GM23248 (cell line): ENCODE data around the gene COL26A1. TPM values are rescaled to one million over a fixed set of nuclear protein-coding genes. Genes with fewer than 3 reads are reported as not detected.
"Not testable (repeated sequence)": the region's sequence is repeated elsewhere in the genome, so short reads cannot be mapped to it uniquely, and the experiment has no call there.

ENCODE experiments used
- DNase-seq: peaks from one replicate; pipeline ENCODE4 v3.0.0-alpha.2; 2015
- H2AFZ ChIP-seq: fragments of 200-600 bp; sonication (generic); 2 replicates; pipeline ENCODE4 v1.6.1; 2016; ENCODE audit warnings: antibody characterized with exemption
- H3F3A ChIP-seq: fragments of 200-600 bp; sonication (generic); 2 replicates; pipeline ENCODE4 v1.6.1; 2016; ENCODE audit warnings: mild to moderate bottlenecking, antibody characterized with exemption, mixed run types; ENCODE audit not compliant: insufficient read depth
- H3K27ac ChIP-seq: fragments of 200-600 bp; sonication (generic); 2 replicates; pipeline ENCODE4 v1.5.1; 2016; ENCODE audit warnings: mild to moderate bottlenecking
- H3K27me3 ChIP-seq: fragments of 200-600 bp; sonication (generic); replicated peaks from 2 replicates; pipeline ENCODE4 v1.6.1; 2016; ENCODE audit warnings: mild to moderate bottlenecking; ENCODE audit not compliant: insufficient read depth
- H3K36me3 ChIP-seq: fragments of 200-600 bp; sonication (generic); 2 replicates; pipeline ENCODE4 v1.6.1; 2016; ENCODE audit warnings: low read depth, mild to moderate bottlenecking
- H3K4me1 ChIP-seq: fragments of 200-600 bp; sonication (generic); 2 replicates; pipeline ENCODE4 v1.6.1; 2016; ENCODE audit warnings: mild to moderate bottlenecking; ENCODE audit not compliant: insufficient read depth
- H3K4me2 ChIP-seq: fragments of 200-600 bp; sonication (generic); one replicate; pipeline ENCODE4 v1.6.1; 2016; ENCODE audit warnings: mild to moderate bottlenecking; ENCODE audit not compliant: unreplicated experiment
- H3K4me3 ChIP-seq: fragments of 200-600 bp; sonication (generic); 2 replicates; pipeline ENCODE4 v1.5.1; 2016; ENCODE audit warnings: mild to moderate bottlenecking
- H3K79me2 ChIP-seq: fragments of 200-600 bp; sonication (generic); 2 replicates; pipeline ENCODE4 v1.6.1; 2016; ENCODE audit warnings: mild to moderate bottlenecking; ENCODE audit not compliant: insufficient read depth
- H3K9ac ChIP-seq: fragments of 200-600 bp; sonication (generic); 2 replicates; pipeline ENCODE4 v1.6.1; 2016; ENCODE audit warnings: mild to moderate bottlenecking
- H3K9me2 ChIP-seq: fragments of 200-600 bp; sonication (generic); 2 replicates; pipeline ENCODE4 v1.6.1; 2016; ENCODE audit warnings: mixed run types, mild to moderate bottlenecking, moderate library complexity; ENCODE audit not compliant: insufficient read depth
- H3K9me3 ChIP-seq: fragments of 200-600 bp; sonication (generic); one replicate; pipeline ENCODE4 v1.6.1; 2017; ENCODE audit warnings: low read depth
- H4K20me1 ChIP-seq: fragments of 200-600 bp; sonication (generic); 2 replicates; pipeline ENCODE4 v1.6.0; 2016; ENCODE audit not compliant: insufficient read depth
- EZH2 ChIP-seq: fragments of 200-600 bp; sonication (generic); IDR thresholded peaks from 2 replicates; pipeline ENCODE4 v1.6.1; 2018; ENCODE audit warnings: antibody characterized with exemption, mild to moderate bottlenecking; ENCODE audit not compliant: insufficient read depth, poor library complexity, severe bottlenecking
- EZH2phosphoT487 ChIP-seq: fragments of 200-600 bp; sonication (generic); IDR thresholded peaks from 2 replicates; pipeline ENCODE4 v1.6.1; 2018; ENCODE audit warnings: antibody characterized with exemption, moderate library complexity, mild to moderate bottlenecking, low read depth; ENCODE audit not compliant: insufficient read depth
- WGBS, 2 experiments: methylation state at CpG; one replicate each; pipeline ENCODE4 v1.1.6; 2015 to 2017; ENCODE audit warnings: low lambda C conversion rate in 2 of 2, low coverage in 1 of 2; ENCODE audit errors: missing lambda C conversion rate in 2 of 2; 5-methylcytosine and 5-hydroxymethylcytosine counted together
- in situ Hi-C: fragments of 300-500 bp; cut with MboI; formaldehyde crosslinking; loops from 2 replicates; pipeline ENCODE4 v1.15.0; 2020
- polyA plus RNA-seq: library from polyadenylated mRNA; unstranded; fragments of >200 nt; fragmentation: Nextera tagmentation; extraction: Ambion mirVana; gene quantifications from 2 replicates; pipeline ENCODE4 v1.2.1, GENCODE V29; 2016
- total RNA-seq: library from RNA; depleted of rRNA; stranded (reverse); fragments of >200 nt; shearing (Covaris generic); gene quantifications from 2 replicates; pipeline ENCODE4 v1.2.3, GENCODE V29; 2014

Gene COL26A1
- total and polyA plus RNA-seq, 2 experiments from 2014 or later = not detected

GRCh38 chr7:101432316-101432715, 69.6 kb downstream of the COL26A1 start:
- Histone ChIP-seq H3K27ac (no peak overlapping the region), H3K27me3 (peaks cover 57% of the 10 kb centered on the region), H3K4me1 (no peaks in the 10 kb centered on the region), H3K36me3 (no peaks in the 10 kb centered on the region), H3K4me3 (no peak overlapping the region), H3K9me3 (no peaks in the 10 kb centered on the region), H4K20me1 (no peaks in the 10 kb centered on the region), H2AFZ (no peak overlapping the region), H3K4me2 (no peak overlapping the region), H3K9ac (no peak overlapping the region), H3F3A (no peaks in the 10 kb centered on the region), H3K79me2 (no peaks in the 10 kb centered on the region), H3K9me2 (no peaks in the 10 kb centered on the region)
- TF ChIP-seq EZH2 = no peak
- no peak for DNase-seq
- WGBS, 2 experiments = 63 to 68% methylated on average over 3 of the region's 3 CpGs
- in situ Hi-C loops = no loop called here

- no peaks in the 10 kb centered on the region for H3K9me3 ChIP-seq
- no peak overlapping the region for H3K4me3 ChIP-seq
- no peak for TF ChIP-seq EZH2
- no peaks in the 10 kb centered on the region for H3K4me1 ChIP-seq
- H3K79me2 ChIP-seq = no peaks in the 10 kb centered on the region
- no peak for DNase-seq
- 47 to 49% methylated on average over 3 to 4 of the region's 4 CpGs for WGBS, 2 experiments
- no peak overlapping the region for H3K9ac ChIP-seq
- in situ Hi-C loops = no loop called here
- H4K20me1 ChIP-seq = no peaks in the 10 kb centered on the region
- H3K9me2 ChIP-seq = no peaks in the 10 kb centered on the region
- no peaks in the 10 kb centered on the region for H3K36me3 ChIP-seq
- no peak overlapping the region for H3K27ac ChIP-seq
- H3K4me2 ChIP-seq = no peak overlapping the region
- H2AFZ ChIP-seq = no peak overlapping the region
- H3K27me3 ChIP-seq = peaks cover 50% of the 10 kb centered on the region
- no peaks in the 10 kb centered on the region for H3F3A ChIP-seq
Observed at GRCh38 chr7:101433688-101434087, 71.0 kb downstream of the COL26A1 start.

GRCh38 chr7:101434155-101434554, 71.5 kb downstream of the COL26A1 start:
- H3K27me3 ChIP-seq = peaks cover 50% of the 10 kb centered on the region
- not testable (repeated sequence) for H3K36me3 ChIP-seq, H3K9me3 ChIP-seq

GRCh38 chr7:101435461-101436220, 73.0 kb downstream of the COL26A1 start:
- Histone ChIP-seq H2AFZ (no peak overlapping the region), H3K4me3 (no peak overlapping the region), H3K27ac (no peak overlapping the region), H3K27me3 (peaks cover 43% of the 10 kb centered on the region), H3K4me2 (no peak overlapping the region), H3K36me3 (no peaks in the 10 kb centered on the region), H4K20me1 (no peaks in the 10 kb centered on the region), H3K9me3 (no peaks in the 10 kb centered on the region), H3K9me2 (no peaks in the 10 kb centered on the region), H3K4me1 (no peaks in the 10 kb centered on the region), H3K9ac (no peak overlapping the region), H3F3A (no peaks in the 10 kb centered on the region), H3K79me2 (no peaks in the 10 kb centered on the region)
- no peak for TF ChIP-seq EZH2phosphoT487
- TF ChIP-seq EZH2 = peak; percentile 13
- 7 to 13% methylated on average over 17 to 18 of the region's 22 CpGs for WGBS, 2 experiments
- in situ Hi-C loops = no loop called here
- DNase-seq = no peak

More at GRCh38 chr7:101434155-101434554, 71.5 kb downstream of the COL26A1 start:
- H3K4me2 ChIP-seq, DNase-seq, H3K4me3 ChIP-seq, H2AFZ ChIP-seq, H3F3A ChIP-seq, H3K9ac ChIP-seq, H4K20me1 ChIP-seq, H3K27ac ChIP-seq, H3K4me1 ChIP-seq, in situ Hi-C loops, H3K79me2 ChIP-seq, H3K9me2 ChIP-seq: not testable (repeated sequence)
- WGBS, 2 experiments = 62 to 81% methylated on average over 8 of the region's 8 CpGs
